Endometrium (tissue), 2 donors: ENCODE data around the gene SEPHS2.
"Not testable (repeated sequence)": the region's sequence is repeated elsewhere in the genome, so short reads cannot be mapped to it uniquely, and the experiment has no call there.

ENCODE experiments used
- FAIRE-seq: peaks from 2 replicates; lab custom pipeline; 2012; peaks lifted over from hg19 to GRCh38; lab: Jason Lieb, UNC
- donor health status: control.
- donor health status: control.

The SEPHS2 gene

GRCh38 chr16:30398661-30399434 is 46.8 kb downstream of the SEPHS2 start:
- no peak for FAIRE-seq

- FAIRE-seq, result no peak
Measured at GRCh38 chr16:30397776-30398660, 47.7 kb downstream of the SEPHS2 start.

- FAIRE-seq, result no peak
Measured at GRCh38 chr16:30397056-30397455, 48.6 kb downstream of the SEPHS2 start.

GRCh38 chr16:30396627-30397026 is 49.0 kb downstream of the SEPHS2 start:
- FAIRE-seq, result not testable (repeated sequence)

- FAIRE-seq, result no peak
Measured at GRCh38 chr16:30395992-30396585, 49.6 kb downstream of the SEPHS2 start.

GRCh38 chr16:30395155-30395991 is 50.3 kb downstream of the SEPHS2 start, which contains the start of gene ZNF48:
Gene ZNF48, plus strand, starts transcription at chr16:30395420. Its CDS starts 375 bp downstream, at chr16:30395795.
- FAIRE-seq, result no peak

GRCh38 chr16:30394592-30395154 is 51.0 kb downstream of the SEPHS2 start:
- no peak for FAIRE-seq
